Measurements from ENCODE around the gene AP4M1.

AP4M1 gene

DNA sequence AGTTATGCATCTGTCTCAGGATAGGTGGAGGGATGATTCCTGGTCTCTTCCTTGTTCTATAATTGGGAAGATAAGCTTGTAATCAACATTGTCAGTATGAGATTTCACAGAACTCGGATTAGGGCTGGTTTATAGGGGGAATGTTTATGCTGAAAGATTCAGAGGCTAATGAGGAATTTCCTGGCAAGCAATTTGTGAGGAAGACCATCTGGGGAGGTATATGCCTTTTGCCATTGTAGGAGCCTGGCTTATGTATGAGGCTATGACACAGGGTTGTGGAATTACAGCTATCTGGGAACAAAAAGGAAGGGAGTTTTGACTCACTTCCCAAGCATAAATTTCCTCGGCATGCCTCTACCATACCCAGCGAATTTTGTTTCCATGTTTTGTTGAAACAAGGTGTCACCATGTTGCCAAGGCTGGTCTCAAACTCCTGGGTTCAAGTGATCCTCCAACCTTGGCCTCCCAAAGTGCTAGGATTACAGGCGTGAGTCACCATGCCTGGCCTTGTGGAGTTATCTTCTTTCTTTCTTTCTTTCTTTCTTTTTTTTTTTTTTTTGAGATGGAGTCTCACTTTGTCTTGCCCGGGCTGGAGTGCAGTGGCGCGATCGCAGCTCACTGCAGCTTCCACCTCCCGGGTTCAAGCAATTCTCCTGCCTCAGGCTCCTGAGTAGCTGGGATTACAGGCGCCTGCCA lies 14.2 kb upstream of the AP4M1 start:
- no peak for DNase-seq (ENCODE audit: low read depth)

DNA sequence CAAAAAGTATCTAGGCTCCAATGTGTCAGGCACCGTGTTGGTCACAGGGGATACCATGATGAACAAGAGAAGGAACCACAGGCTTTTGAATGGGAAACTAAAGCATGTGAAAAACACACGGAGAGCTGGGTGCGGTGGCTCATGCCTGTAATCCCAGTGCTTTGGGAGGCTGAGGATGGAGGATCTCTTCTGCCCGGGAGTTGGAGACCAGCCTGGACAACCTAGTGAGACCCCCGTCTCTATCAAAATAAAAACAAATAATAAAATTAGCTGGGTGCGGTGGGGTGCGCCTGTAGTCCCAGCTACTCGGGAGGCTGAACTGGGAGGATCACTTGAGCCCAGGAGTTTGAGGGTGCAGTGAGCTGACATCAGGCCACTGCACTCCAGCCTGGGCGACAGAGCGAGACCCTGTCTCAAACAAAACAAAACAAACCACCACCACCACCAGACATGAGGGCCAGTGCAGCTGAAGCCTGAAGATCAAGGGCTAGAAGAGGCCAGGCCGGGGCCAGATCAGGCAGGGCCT lies 13.3 kb upstream of the AP4M1 start:
- no peak for DNase-seq (ENCODE audit: low read depth)

DNA sequence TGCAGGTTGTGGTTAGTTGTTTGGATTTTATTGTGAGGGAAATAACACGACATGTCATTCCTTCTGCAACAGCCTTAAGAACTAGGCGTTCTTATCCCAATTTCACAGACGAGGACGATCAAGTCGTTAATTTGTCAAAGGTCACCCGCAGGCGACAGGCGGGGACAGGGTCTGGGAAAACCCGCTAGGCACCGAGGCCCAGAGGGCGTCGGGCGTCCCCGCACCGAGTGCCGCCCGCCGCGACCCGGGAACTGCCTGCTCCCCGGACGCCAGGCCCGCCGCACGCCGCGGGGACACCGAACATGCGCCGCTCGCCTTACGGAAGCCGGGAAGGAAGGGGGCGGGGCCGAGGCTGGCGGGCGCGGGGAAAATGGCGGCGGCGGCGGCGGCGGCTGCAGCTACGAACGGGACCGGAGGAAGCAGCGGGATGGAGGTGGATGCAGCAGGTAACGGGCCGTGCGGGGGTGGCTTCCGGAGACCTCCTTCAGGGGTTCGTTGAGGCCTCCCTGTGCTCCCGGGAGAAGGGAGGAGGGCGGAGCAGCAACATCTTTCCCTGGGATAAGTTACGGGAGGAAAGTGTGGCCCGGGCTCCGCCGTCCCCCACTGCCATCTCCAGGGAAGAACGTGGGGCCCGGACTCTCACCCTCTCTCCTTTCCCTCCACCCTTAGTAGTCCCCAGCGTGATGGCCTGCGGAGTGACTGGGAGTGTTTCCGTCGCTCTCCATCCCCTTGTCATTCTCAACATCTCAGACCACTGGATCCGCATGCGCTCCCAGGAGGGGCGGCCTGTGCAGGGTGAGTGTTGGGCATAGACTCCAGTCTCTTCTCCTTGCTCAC lies 12.6 kb upstream of the AP4M1 start, which contains the start of gene COPS6:
COPS6 (plus strand) TSS at position 349 of the 837 bp plus-strand sequence; CDS start at position 371, 22 bp downstream.
- DNase-seq (ENCODE audit: low read depth), result peak; percentile 79

DNA sequence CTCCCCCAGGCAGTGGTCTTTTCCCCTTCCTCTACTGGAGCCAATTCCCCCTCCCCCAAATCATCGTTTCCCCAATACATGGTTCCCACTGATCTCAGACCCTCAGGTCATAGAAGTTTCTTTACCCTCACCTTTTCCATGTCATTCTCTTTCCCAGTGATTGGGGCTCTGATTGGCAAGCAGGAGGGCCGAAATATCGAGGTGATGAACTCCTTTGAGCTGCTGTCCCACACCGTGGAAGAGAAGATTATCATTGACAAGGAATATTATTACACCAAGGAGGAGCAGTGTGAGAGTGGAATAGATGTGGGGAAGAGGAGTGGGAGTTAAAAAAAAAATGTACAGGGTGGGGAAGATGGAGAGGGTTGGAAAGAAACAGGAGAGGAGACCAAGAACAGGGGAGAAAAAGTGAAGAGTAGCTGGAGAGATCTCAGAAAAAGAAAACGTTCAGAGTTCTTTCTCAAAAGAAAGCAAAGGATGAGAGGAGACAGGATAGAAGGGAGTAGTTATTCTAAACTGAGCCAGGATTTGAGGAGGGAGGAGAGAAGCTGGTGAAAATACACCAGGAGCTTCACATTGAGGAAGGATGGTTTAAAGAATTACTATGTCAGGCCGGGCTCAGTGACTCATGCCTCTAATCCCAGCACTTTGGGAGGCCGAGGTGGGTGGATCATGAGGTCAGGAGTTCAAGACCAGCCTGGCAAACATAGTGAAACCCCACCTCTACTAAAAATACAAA lies 11.8 kb upstream of the AP4M1 start:
- DNase-seq (ENCODE audit: low read depth), result no peak

DNA sequence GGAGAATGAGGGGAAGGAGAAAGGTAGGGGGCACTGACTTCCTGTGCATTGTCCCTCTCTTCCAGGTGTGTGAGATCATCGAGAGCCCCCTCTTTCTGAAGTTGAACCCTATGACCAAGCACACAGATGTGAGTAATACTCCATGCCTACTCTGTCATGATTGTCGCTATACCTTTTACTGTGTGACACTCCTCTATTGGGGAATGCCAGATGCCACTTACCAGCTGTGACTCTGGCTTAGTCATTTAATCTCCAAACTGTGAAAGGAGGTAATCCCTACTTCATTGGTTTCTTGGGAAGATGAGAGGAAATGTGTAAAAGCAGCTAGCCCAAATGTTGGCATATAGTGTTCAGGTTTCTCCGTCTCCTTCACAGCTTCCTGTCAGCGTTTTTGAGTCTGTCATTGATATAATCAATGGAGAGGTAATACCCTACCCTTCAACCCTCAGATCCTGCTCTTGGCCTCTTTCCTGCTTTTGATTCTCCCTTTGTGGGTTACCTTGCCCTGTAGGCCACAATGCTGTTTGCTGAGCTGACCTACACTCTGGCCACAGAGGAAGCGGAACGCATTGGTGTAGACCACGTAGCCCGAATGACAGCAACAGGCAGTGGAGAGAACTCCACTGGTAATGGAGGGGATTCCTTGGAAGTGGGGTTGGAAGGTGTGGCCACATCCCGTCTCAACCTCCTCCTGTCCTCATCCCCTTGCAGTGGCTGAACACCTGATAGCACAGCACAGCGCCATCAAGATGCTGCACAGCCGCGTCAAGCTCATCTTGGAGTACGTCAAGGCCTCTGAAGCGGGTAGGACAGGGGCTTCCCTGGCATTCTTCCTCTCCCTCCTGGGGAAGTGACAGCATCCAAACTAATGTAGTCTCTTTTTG lies 10.7 kb upstream of the AP4M1 start:
- no peak for DNase-seq (ENCODE audit: low read depth)

DNA sequence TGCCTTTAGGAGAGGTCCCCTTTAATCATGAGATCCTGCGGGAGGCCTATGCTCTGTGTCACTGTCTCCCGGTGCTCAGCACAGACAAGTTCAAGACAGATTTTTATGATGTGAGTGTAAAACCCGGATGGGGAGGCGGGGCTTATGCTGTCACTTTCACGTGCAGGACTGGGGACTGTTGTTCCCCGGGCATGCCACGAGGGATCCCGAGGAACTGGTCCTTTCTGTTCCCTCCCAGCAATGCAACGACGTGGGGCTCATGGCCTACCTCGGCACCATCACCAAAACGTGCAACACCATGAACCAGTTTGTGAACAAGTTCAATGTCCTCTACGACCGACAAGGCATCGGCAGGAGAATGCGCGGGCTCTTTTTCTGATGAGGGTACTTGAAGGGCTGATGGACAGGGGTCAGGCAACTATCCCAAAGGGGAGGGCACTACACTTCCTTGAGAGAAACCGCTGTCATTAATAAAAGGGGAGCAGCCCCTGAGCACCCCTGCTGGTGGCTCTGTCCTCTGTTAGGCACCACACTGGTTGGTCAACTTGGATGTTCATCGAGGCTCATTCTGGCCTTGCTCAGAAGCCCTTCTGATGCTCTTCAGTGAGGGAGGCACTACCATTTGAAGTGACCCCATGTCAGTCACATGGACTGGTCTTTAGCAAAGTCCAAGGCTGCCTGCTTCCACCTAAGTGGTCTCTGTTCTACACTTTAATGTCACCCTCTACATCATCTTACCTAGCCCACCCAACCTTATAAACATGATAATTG lies 9.8 kb upstream of the AP4M1 start:
- no peak for DNase-seq (ENCODE audit: low read depth)

DNA sequence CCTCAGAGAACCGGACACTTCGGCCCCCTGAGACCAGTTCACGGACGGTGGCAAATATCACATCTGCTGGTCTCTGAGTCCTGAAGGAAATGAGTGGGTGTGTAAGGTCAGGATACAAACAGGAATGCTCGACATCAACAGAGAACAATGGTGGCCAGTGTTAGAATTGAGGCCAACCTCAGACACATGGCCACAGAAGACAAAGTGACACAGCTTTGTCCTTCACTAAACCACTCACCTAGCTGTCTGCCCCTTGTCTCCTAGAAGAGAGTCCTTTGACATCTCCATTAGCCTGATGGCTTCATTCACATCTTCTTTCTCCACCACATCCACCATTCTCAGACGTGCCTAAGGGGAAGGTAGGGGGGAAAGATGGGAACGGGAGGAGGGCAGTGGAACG lies 8.4 kb upstream of the AP4M1 start:
- no peak for DNase-seq (ENCODE audit: low read depth)

DNA sequence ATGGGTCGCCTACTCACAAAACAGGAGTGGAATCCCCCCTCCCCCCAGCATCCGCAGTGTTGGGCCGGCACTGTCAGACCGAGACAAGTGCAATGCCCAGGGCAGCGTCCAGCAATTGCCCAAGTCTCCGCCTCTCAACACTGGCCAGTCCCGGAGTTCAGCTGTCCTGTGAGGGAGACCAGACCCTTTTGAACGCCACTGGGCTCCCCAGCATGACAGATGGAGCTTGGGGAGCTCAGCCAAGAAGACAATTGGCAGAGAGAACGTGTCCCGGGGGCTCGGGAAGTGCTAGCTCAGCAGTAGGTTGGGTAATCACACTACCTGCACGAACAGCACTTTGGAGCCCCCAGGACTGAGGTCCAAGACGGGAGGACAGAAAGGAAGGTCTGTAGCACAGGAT lies 7.9 kb upstream of the AP4M1 start:
- DNase-seq (ENCODE audit: low read depth), result no peak

DNA sequence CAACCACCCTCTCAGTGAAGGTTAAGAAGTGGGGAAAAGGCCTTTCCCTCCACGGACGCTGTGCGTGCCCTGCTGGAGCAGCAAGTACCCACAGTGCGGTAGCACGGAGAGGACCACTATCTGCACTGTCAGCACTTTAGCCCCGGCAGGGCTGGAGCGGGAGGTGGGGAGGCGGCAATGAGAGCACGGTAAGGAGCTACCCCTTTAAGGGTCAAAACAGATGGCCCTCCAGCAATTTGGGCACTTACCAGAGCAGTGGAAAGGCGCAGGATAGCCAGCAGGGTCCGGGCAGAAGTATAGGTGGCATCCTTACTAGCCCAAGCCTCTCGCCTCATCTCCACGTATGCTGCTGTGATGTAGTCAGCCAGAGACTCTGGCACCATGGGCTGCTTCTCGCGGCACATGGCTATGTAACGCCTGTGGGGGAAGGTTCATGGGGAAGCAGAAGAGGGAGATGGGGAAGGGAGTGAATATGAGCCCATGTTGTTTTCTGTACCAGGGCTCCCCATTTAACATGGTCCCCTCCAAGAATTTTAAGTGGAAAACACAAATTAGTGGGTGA lies 7.4 kb upstream of the AP4M1 start:
- DNase-seq (ENCODE audit: low read depth), result no peak

DNA sequence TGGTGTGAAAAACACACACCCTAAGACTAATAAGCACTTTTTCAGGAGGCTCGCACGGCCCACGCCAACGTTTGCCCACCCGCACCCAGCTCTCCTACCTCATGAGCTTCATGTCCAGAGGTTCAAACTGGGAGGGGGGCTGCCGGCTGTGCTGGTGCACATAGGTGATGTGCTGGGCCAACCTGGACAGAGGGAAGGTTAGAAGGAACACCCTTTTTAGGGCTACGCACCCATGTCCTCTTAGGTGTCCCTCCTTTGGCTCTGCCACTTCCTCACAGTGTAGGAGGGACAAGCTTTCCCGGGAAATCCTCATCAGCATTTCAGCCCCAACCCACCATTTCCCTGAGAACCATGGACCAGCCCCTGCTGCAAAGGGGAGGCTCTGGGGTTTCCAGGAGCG lies 6.2 kb upstream of the AP4M1 start:
- DNase-seq (ENCODE audit: low read depth), result no peak

DNA sequence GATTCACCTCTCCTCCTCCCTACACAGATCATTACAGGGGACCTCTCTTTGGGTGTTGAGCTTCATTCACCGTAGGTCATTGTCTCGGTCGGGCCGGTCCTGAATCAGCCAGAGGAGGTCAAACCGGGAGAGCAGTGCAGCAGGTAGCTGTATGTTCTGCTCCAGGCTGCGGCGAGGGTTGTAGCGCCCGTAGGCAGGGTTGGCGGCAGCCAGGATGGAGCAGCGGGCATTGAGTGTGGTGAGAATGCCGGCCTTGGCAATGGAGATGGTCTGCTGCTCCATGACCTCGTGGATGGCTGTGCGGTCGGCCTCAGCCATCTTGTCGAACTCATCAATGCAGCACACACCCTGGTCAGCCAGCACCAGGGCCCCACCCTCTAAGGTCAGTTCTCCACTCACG lies 5.7 kb upstream of the AP4M1 start:
- no peak for DNase-seq (ENCODE audit: low read depth)

DNA sequence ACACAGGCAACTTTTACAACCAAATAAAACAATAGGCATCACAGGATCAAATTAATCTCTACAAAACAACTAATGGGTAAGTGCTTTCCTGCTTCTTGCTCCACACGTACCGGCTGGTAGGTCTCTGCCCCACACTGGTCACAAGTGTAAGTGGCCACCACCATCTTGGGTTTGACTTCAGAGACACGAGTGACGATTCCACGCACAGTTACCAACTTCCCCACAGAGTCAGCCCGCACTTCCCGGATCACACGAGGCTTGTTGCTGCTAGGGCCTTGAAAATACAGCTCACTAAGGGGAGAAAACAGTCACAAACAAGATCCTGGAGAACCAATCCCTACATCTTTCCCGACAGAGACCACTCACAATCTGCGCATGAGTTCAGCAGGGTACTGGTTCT lies 2.5 kb upstream of the AP4M1 start:
- DNase-seq (ENCODE audit: low read depth), result no peak

DNA sequence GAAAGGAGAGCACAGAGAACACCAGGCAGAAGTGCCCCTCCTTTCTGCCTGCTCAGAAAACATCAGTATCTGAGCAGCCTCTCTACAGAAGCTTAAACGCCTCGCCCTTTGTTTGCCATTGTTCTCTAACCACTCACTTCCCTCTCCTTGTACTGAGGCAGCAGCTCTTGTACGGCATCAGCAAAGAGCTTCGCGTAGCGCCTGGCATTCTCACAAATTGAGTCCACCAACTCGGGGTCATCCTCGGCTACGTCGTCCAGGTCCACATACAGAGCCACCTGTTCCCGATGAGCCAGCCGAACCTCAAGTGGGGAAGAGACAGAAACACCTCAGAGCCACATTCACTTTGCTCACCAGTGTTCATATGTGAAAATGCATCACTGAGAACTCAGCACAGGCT lies 2.0 kb upstream of the AP4M1 start:
- DNase-seq (ENCODE audit: low read depth), result no peak

DNA sequence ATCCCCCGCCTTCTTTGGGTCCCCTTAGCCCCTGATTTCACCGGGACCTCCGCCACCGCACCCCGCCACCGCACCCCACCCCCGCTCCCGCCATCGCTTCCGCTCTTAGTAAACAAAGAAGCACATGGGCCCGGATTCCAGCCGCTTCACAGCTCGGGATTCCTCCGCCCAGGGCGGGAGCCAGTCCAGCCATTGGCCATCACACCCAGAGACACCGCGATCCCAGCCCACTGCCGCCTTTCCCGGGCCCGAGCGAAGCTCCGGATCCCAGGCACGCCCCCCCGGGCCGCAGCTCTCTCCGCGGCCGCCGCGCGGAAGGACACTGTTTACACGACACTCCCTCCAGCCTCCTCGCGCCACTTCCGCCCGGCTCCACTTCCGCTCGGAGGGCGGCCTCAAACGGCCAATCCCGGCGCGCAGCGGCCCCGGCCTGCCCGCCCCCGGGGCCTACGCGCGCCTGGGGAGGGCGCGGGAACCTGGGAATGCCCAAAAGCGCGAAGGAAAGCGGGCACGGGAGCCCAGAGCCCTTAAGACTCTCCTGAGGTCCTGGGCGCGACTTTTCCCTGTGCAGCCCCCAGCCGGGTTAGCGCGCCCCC lies 925 bp upstream of the AP4M1 start:
- DNase-seq (ENCODE audit: low read depth), result peak; percentile 79

DNA sequence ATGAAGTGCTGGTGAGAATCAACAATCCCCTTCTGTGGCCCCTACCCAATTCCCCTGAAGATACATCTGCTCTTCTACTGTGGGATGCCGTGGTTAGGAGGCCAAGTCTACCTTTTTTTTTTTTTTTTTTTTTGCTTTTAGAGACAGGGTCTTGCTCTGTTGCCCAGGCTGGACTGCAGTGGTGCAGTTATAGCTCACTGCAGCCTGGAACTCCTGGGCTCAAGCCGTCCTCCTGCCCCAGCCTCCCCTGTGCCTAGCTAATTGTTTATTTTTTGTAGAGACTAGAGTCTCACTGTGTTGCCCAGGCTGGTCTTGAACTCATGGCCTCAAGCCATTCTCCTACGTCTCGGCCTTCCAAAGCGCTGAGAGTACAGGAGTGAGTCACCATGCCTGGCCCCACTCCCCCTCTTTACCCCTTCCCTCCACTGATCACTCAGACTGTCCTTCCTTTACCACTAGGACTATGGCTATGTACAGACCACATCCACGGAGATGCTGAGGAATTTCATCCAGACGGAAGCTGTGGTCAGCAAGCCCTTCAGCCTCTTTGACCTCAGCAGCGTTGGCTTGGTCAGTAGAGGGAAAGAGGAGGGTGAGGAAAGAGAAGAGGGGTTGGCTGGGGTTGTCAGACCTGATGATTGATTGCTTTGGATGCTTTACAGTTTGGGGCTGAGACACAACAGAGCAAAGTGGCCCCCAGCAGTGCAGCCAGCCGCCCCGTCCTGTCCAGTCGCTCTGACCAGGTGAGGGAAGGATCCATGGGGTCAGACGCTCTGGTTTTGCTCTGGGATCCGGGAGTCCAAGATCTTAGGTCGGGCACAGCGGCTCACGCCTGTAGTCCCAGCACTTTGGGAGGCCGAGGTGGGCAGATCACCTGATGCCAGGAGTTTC lies 1.8 kb downstream of the AP4M1 start:
- DNase-seq (ENCODE audit: low read depth), result no peak

DNA sequence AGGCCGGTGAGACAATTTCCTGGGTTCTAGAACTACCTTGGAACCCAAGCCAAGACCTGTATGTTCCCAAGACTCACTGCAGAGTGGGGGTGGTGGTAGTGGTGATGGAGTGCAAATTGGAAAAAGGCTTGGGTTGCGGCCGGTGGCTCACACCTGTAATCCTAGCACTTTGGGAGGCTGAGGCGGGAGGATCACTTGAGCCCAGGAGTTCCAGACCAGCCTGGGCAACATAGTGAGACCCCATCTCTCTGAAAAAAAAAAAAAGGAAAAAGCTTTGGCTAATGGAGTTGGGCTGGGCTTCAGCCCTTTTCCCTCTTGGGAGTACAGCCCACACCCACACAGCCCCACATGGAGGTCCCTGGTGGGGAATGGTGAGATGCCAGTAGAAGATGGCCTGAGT lies 4.1 kb downstream of the AP4M1 start:
- DNase-seq (ENCODE audit: low read depth), result no peak

DNA sequence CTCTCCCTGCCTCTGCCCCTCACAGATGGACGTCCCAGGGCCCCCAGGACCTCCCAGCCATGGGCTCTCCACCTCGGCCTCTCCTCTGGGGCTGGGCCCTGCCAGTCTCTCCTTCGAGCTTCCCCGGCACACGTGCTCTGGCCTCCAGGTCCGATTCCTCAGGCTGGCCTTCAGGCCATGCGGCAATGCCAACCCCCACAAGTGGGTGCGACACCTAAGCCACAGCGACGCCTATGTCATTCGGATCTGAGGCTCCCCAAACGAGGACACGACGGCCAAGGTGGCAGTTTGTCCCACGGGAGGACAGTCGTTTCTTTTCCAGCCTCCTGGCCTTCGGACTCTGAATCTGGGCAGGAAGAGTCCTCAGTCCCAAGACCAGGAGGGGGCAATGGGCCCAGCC lies 5.2 kb downstream of the AP4M1 start:
- DNase-seq (ENCODE audit: low read depth), result no peak

DNA sequence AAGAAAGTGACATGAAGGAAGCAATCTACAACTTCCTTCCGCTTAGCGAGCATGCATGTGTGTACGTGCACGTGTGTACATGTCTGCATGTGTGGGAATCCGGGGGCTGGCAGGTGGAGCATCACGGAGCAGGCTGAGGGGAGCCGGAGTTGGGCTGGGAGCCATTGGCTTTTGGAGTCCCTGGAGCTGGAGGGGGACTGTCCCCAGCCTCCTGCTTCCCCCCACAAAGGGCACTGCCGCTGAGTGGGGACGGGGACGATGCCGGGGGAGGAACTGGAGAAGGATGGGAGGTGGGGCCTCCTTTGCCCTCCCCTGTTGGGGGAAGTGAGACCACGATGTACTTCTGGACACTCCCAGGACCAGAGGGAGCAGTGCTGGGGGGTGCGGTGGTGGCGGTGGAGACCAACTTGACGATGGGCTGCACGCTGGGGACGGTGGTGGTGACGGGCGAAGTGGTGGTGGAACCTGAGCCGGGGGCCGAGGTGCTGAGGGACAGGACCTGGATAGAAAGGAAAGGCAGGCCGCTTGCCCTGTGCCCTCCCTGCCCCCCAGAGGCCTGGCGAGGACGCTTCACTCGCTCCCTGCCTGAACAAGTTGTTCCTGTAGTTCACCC lies 5.8 kb downstream of the AP4M1 start:
- DNase-seq (ENCODE audit: low read depth), result no peak

DNA sequence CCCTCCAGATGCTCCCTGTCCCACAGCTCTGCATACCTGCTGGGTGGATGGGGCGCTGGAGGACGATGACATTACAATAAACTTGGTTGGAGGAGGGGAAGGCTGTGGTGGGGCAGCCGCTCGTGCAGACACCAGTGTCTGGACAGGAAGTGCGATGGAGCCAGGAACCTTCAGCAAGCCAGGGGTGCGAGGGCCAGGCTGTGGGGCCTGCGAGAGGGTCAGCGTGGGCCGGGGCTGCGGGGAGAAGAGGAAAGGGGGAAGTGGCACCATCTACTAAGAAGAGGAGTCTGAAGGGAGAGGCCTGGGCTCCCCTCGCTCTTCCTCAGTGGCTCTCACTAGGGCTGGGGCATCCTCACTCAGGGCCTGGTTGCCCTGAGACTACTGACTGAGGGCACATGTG lies 6.4 kb downstream of the AP4M1 start:
- DNase-seq (ENCODE audit: low read depth), result no peak

Measured in activated T-helper 1 cell treated with Interleukin-2 at 50 U/mL for 16 hours (primary cell).